ENCODE measurements around the gene HES2. TPM values are rescaled to one million over a fixed set of nuclear protein-coding genes. Genes with fewer than 3 reads are reported as not detected.
"Not testable (repeated sequence)": the region's sequence is repeated elsewhere in the genome, so short reads cannot be mapped to it uniquely, and the experiment has no call there.

Gene HES2
- total and polyA plus RNA-seq, 4 donors, result 0.19 to 0.72 (median 0.38) TPM; not detected in 1

DNA sequence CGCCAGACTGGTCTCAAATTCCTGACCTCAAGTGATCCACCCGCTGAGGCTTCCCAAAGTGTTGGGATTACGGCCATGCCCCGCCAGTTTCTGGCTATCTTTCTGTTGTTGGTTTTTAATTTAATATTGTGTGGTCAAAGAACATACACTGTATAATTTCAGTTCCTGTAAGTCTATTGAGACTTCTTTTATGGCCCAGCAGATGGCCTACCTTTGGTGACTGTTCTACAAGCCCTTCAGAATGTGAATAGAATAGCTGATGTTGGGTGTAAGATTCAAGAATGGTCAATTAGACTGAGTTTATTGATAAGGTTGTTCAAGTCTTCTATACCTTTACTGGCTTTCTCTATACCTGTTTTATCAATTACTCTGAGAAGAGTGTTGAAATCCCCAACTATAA lies 10.7 kb downstream of the HES2 start:
- no peak for DNase-seq (ENCODE audit: low read depth in 4 of 6, low spot score in 6 of 6)
- Histone ChIP-seq H3K27ac (ENCODE audit: low read depth, low read length) (no peak overlapping the region), H3K4me3 (ENCODE audit: low read depth, low read length) (no peak overlapping the region), H3K9me3 (ENCODE audit: control insufficient read depth, insufficient read depth, low read length) (no peaks in the 10 kb centered on the region), H3K36me3 (ENCODE audit: control insufficient read depth, insufficient read depth, low read length) (no peaks in the 10 kb centered on the region), H3K4me1 (ENCODE audit: control insufficient read depth, insufficient read depth, low read length) (no peaks in the 10 kb centered on the region), H3K27me3 (ENCODE audit: control insufficient read depth, insufficient read depth, low read length) (peaks cover 5% of the 10 kb centered on the region)
- 88% methylated on average over 1 of the region's 4 CpGs for WGBS (ENCODE audit: insufficient coverage)

DNA sequence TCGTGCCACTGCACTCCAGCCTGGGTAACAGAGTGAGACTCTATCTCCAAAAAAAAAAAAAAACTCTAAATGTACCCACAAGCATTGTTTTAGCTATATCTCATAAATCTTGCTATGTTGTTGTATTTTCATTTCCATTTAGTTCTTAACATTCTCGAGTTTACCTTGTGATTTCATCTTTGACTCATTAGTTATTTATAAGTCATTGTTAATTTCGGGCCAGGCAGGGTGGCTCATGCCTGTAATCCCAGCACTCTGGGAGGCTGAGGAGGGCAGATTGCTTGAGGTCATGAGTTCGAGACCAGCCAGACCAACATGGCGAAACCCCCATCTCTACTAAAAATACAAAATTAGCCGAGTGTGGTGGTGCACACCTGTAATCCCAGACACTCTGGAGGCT lies 11.7 kb downstream of the HES2 start:
- peaks cover 5% of the 10 kb centered on the region for H3K27me3 ChIP-seq (ENCODE audit: control insufficient read depth, insufficient read depth, low read length)
- no peaks in the 10 kb centered on the region for H3K4me1 ChIP-seq (ENCODE audit: control insufficient read depth, insufficient read depth, low read length)
- no peak for DNase-seq (ENCODE audit: low read depth in 4 of 6, low spot score in 6 of 6)
- H3K36me3 ChIP-seq (ENCODE audit: control insufficient read depth, insufficient read depth, low read length), result no peaks in the 10 kb centered on the region
- no peaks in the 10 kb centered on the region for H3K9me3 ChIP-seq (ENCODE audit: control insufficient read depth, insufficient read depth, low read length)
- no CpG with 5 or more reads among the region's 6 CpGs for WGBS (ENCODE audit: insufficient coverage)
- H3K27ac ChIP-seq (ENCODE audit: low read depth, low read length), result no peak overlapping the region
- no peak overlapping the region for H3K4me3 ChIP-seq (ENCODE audit: low read depth, low read length)

DNA sequence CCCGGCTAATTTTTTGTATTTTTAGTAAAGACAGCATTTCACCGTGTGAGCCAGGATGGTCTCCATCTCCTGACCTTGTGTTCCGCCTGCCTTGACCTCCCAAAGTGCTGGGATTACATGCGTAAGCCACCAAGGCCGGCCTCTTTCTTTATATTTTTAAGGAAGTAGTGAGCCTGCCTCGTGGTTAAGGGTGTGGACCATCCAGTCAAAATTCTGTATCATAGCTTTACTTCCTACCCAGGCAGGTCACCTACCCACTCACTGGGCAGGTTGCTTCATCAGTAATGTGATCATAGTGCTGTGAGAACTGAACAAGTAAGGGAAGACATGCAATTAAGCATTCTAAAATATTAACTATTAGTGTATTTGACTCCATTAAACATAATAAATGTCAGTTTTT lies 18.0 kb downstream of the HES2 start:
- no peaks in the 10 kb centered on the region for H3K9me3 ChIP-seq (ENCODE audit: control insufficient read depth, insufficient read depth, low read length)
- DNase-seq (ENCODE audit: low read depth in 4 of 6, low spot score in 6 of 6), result no peak
- H3K4me1 ChIP-seq (ENCODE audit: control insufficient read depth, insufficient read depth, low read length), result peaks cover 2% of the 10 kb centered on the region
- no peaks in the 10 kb centered on the region for H3K36me3 ChIP-seq (ENCODE audit: control insufficient read depth, insufficient read depth, low read length)
- 94% methylated on average over 2 of the region's 6 CpGs for WGBS (ENCODE audit: insufficient coverage)
- H3K27ac ChIP-seq (ENCODE audit: low read depth, low read length), result no peak overlapping the region
- peaks cover 8% of the 10 kb centered on the region for H3K27me3 ChIP-seq (ENCODE audit: control insufficient read depth, insufficient read depth, low read length)
- no peak overlapping the region for H3K4me3 ChIP-seq (ENCODE audit: low read depth, low read length)

GRCh38 chr1:6399294-6399693 lies 20.4 kb downstream of the HES2 start:
- Histone ChIP-seq H3K27me3 (ENCODE audit: control insufficient read depth, insufficient read depth, low read length) (peaks cover 3% of the 10 kb centered on the region), H3K27ac (ENCODE audit: low read depth, low read length) (no peak overlapping the region), H3K9me3 (ENCODE audit: control insufficient read depth, insufficient read depth, low read length) (no peaks in the 10 kb centered on the region), H3K4me3 (ENCODE audit: low read depth, low read length) (no peak overlapping the region), H3K4me1 (ENCODE audit: control insufficient read depth, insufficient read depth, low read length) (peaks cover 4% of the 10 kb centered on the region), H3K36me3 (ENCODE audit: control insufficient read depth, insufficient read depth, low read length) (no peaks in the 10 kb centered on the region)
- no CpG with 5 or more reads among the region's 3 CpGs for WGBS (ENCODE audit: insufficient coverage)
- DNase-seq (ENCODE audit: low read depth in 4 of 6, low spot score in 6 of 6), result no peak

DNA sequence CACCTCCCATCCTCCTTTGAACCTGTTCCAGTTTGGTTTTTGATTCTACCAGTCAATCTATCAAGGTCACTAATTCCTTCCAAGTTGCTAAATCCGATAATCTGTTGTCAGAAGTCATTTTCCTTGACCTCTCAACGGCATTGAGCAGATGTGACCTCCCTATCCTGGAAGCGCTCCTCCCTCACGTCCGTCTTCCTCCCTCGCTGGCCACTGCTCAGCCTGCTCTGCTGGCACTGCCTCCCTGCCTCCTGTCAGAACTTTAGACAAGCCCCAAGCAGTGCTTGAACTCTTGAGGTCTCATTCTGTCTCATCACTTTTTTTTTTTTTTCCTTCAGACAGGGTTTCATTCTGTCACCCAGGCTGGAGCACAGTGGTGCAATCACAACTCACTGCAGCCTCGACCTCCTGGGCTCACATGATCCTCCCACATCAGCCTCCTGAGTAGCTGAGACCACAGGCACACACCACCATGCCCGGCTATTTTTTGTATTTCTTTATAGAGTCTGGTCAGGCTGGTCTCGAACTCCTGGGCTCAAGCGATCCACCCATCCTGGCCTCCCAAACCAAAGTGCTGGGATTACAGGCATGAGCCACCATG lies 21.8 kb downstream of the HES2 start:
- Histone ChIP-seq H3K4me1 (ENCODE audit: control insufficient read depth, insufficient read depth, low read length) (peaks cover 9% of the 10 kb centered on the region), H3K9me3 (ENCODE audit: control insufficient read depth, insufficient read depth, low read length) (no peaks in the 10 kb centered on the region), H3K4me3 (ENCODE audit: low read depth, low read length) (no peak overlapping the region), H3K27me3 (ENCODE audit: control insufficient read depth, insufficient read depth, low read length) (peaks cover 3% of the 10 kb centered on the region), H3K36me3 (ENCODE audit: control insufficient read depth, insufficient read depth, low read length) (no peaks in the 10 kb centered on the region), H3K27ac (ENCODE audit: low read depth, low read length) (no peak overlapping the region)
- WGBS (ENCODE audit: insufficient coverage), result 78% methylated on average over 8 of the region's 10 CpGs
- no peak for DNase-seq (ENCODE audit: low read depth in 4 of 6, low spot score in 6 of 6)

DNA sequence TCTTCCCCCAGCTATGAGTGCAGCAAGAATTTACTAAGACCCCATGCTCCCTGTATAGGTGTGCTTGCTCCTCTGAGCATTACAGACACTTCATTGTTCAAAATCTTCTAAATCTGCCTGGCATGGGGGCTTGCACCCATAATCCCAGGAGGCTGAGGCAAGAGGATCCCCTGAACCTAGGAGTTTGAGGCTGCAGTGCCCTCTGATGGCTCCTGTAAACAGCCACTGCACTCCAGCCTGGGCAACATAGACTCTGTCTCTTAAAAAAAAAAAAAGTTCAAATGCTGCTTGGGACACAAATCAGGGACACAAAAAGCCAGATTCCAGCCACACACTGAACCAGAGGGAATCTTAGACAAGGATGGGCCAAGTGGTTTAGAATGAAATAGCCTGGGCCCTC lies 22.7 kb downstream of the HES2 start:
- DNase-seq (ENCODE audit: low read depth in 4 of 6, low spot score in 6 of 6), result no peak
- Histone ChIP-seq H3K4me1 (ENCODE audit: control insufficient read depth, insufficient read depth, low read length) (peaks cover 14% of the 10 kb centered on the region), H3K4me3 (ENCODE audit: low read depth, low read length) (no peak overlapping the region), H3K36me3 (ENCODE audit: control insufficient read depth, insufficient read depth, low read length) (no peaks in the 10 kb centered on the region), H3K9me3 (ENCODE audit: control insufficient read depth, insufficient read depth, low read length) (no peaks in the 10 kb centered on the region), H3K27me3 (ENCODE audit: control insufficient read depth, insufficient read depth, low read length) (peaks cover 3% of the 10 kb centered on the region), H3K27ac (ENCODE audit: low read depth, low read length) (no peak overlapping the region)

DNA sequence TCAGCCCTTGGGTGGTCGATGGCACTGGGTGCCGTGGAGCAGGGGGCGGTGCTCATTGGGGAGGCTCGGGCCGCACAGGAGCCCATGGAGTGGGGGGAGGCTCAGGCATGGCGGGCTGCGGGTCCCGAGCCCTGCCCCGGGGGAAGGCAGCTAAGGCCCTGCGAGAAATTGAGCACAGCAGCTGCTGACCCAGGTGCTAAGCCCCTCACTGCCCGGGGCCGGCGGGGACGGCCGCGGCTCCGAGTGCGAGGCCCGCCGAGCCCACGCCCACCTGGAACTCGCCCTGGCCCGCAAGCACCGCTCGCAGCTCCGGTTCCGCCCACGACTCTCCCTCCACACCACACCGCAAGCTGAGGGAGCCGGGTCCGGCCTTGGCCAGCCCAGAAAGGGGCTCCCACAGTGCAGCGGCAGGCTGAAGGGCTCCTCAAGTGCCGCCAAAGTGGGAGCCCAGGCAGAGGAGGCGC lies 23.9 kb downstream of the HES2 start:
- WGBS (ENCODE audit: insufficient coverage), result 97% methylated on average over 32 of the region's 34 CpGs
- peaks cover 23% of the 10 kb centered on the region for H3K4me1 ChIP-seq (ENCODE audit: control insufficient read depth, insufficient read depth, low read length)
- not testable (repeated sequence) for DNase-seq (ENCODE audit: low read depth in 4 of 6, low spot score in 6 of 6); H3K4me3 ChIP-seq (ENCODE audit: low read depth, low read length); H3K27ac ChIP-seq (ENCODE audit: low read depth, low read length); H3K36me3 ChIP-seq (ENCODE audit: control insufficient read depth, insufficient read depth, low read length); H3K27me3 ChIP-seq (ENCODE audit: control insufficient read depth, insufficient read depth, low read length); H3K9me3 ChIP-seq (ENCODE audit: control insufficient read depth, insufficient read depth, low read length)

DNA sequence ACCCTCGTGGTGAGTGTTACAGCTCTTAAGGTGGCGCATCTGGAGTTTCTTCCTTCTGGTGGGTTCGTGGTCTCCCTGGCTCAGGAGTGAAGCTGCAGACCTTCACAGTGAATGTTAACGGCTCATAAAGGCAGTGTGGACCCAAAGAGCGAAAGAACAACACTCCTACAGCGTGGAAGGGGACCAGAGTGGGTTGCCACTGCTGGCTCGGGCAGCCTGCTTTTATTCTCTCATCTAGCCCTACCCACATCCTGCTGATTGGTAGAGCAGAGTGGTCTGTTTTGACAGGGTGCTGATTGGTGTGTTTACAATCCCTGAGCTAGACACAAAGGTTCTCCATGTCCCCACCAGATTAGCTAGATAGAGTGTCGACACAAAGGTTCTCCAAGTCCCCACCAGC lies 24.6 kb downstream of the HES2 start:
- not testable (repeated sequence) for H3K27me3 ChIP-seq (ENCODE audit: control insufficient read depth, insufficient read depth, low read length); H3K27ac ChIP-seq (ENCODE audit: low read depth, low read length); DNase-seq (ENCODE audit: low read depth in 4 of 6, low spot score in 6 of 6); H3K36me3 ChIP-seq (ENCODE audit: control insufficient read depth, insufficient read depth, low read length); H3K4me3 ChIP-seq (ENCODE audit: low read depth, low read length); H3K9me3 ChIP-seq (ENCODE audit: control insufficient read depth, insufficient read depth, low read length)
- peaks cover 23% of the 10 kb centered on the region for H3K4me1 ChIP-seq (ENCODE audit: control insufficient read depth, insufficient read depth, low read length)
- 93% methylated on average over 3 of the region's 8 CpGs for WGBS (ENCODE audit: insufficient coverage)

DNA sequence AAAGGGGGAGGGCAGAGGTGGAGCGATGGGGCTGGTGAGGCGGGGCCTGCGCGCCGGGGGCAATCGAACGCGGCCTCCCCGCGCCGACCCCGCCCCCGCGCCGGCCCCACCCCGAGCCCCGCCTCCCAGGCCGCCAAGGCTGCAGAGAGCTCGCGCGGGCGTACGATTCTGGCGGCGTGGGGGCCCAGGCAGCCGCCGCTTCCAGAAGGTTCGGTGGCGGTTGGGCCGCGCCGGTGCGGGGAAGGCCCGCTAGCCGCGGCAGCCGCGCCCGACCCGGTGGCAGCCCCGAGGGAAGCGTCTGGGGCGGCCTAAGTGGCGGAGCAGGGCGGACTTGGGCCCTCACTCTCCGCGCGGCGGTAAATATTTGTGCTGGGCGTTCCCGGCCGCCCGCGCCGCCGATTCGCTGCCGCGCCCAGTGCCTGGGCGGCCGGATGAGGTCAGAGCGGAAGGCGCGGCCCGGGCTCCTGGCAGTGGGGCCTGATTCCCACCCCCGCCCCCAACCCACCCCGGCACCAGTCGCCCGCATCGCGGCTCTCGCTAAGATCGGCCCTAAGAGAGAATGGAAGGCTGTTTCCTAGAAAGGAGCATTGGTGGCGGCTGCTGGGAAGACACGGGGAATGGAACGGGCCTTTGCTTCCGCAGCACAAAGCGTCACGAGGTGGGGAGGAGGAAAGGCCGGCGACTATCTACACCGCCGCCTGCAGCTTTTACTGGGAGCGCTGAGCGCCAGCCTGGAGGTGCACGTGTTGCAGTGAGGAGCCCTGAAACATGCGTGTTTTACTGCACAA lies 26.1 kb downstream of the HES2 start, which contains the start of gene ACOT7:
TSS of gene ACOT7 (minus strand) at position 368 of the 788 bp plus-strand sequence. CDS start 368 bp downstream, outside the sequence.
- Histone ChIP-seq H3K27ac (ENCODE audit: low read depth, low read length) (peak within 1 kb of the TSS; percentile 93), H3K36me3 (ENCODE audit: control insufficient read depth, insufficient read depth, low read length) (no peaks in the 10 kb centered on the region), H3K9me3 (ENCODE audit: control insufficient read depth, insufficient read depth, low read length) (no peaks in the 10 kb centered on the region), H3K4me3 (ENCODE audit: low read depth, low read length) (peak within 1 kb of the TSS; percentile 49), H3K4me1 (ENCODE audit: control insufficient read depth, insufficient read depth, low read length) (peaks cover 23% of the 10 kb centered on the region), H3K27me3 (ENCODE audit: control insufficient read depth, insufficient read depth, low read length) (peaks cover 3% of the 10 kb centered on the region)
- under 1% methylated on average over 80 of the region's 87 CpGs for WGBS (ENCODE audit: insufficient coverage)
- peak; percentile 70 to 97 (median 86) for DNase-seq (ENCODE audit: low read depth in 4 of 6, low spot score in 6 of 6)

Data from spinal cord (tissue), 10 donors.